Hepatocyte (in vitro differentiated cells): ENCODE results near the gene NPLOC4. TPM values are rescaled to one million over a fixed set of nuclear protein-coding genes. Genes with fewer than 3 reads are reported as not detected.

Experiments
- DNase-seq: peaks from one replicate; pipeline ENCODE4 v3.0.0-alpha.2; 2016; ENCODE audit warnings: low spot score
- H2AFZ ChIP-seq: fragments of 200-600 bp; sonication (generic); 2 replicates; pipeline ENCODE4 v1.6.0; 2016; ENCODE audit warnings: antibody characterized with exemption, mild to moderate bottlenecking
- H3K27ac ChIP-seq: fragments of 200-600 bp; sonication (generic); 2 replicates; pipeline ENCODE4 v1.5.1; 2016; ENCODE audit warnings: mild to moderate bottlenecking
- H3K27me3 ChIP-seq: fragments of 200-600 bp; sonication (generic); 2 replicates; pipeline ENCODE4 v1.6.1; 2016
- H3K36me3 ChIP-seq: fragments of 200-600 bp; sonication (generic); replicated peaks from 2 replicates; pipeline ENCODE4 v1.5.1; 2016; ENCODE audit warnings: low read depth; ENCODE audit not compliant: insufficient read depth
- H3K4me1 ChIP-seq: fragments of 200-600 bp; sonication (generic); 2 replicates; pipeline ENCODE4 v1.5.1; 2016; ENCODE audit warnings: mild to moderate bottlenecking, moderate library complexity; ENCODE audit not compliant: insufficient read depth
- H3K4me2 ChIP-seq: fragments of 200-600 bp; sonication (generic); 2 replicates; pipeline ENCODE4 v1.6.0; 2016
- H3K4me3 ChIP-seq: fragments of 200-600 bp; sonication (generic); 2 replicates; pipeline ENCODE4 v1.5.1; 2016; ENCODE audit warnings: mild to moderate bottlenecking
- H3K79me2 ChIP-seq: fragments of 200-600 bp; sonication (generic); 2 replicates; pipeline ENCODE4 v1.6.0; 2017; ENCODE audit warnings: mild to moderate bottlenecking
- H3K9me2 ChIP-seq: fragments of 200-600 bp; sonication (generic); replicated peaks from 2 replicates; pipeline ENCODE4 v1.6.0; 2017; ENCODE audit warnings: mild to moderate bottlenecking; ENCODE audit not compliant: insufficient read depth
- H3K9me3 ChIP-seq: fragments of 200-600 bp; sonication (generic); 2 replicates; pipeline ENCODE4 v1.5.1; 2016; ENCODE audit warnings: low read depth, mild to moderate bottlenecking
- H4K20me1 ChIP-seq: fragments of 200-600 bp; sonication (generic); 2 replicates; pipeline ENCODE4 v1.6.0; 2016; ENCODE audit warnings: mild to moderate bottlenecking; ENCODE audit not compliant: insufficient read depth, poor library complexity, severe bottlenecking
- EZH2 ChIP-seq: fragments of 200-600 bp; sonication (generic); IDR thresholded peaks from 2 replicates; pipeline ENCODE4 v1.6.1; 2016; ENCODE audit warnings: antibody characterized with exemption, mild to moderate bottlenecking, borderline replicate concordance
- EZH2phosphoT487 ChIP-seq: fragments of 200-600 bp; sonication (generic); IDR thresholded peaks from one replicate; pipeline ENCODE4 v1.6.1; 2018; ENCODE audit warnings: antibody characterized with exemption, mild to moderate bottlenecking, low read depth, moderate library complexity; ENCODE audit not compliant: unreplicated experiment, severe bottlenecking
- WGBS: methylation state at CpG from one replicate; pipeline ENCODE4 v1.1.6; 2016; ENCODE audit warnings: low lambda C conversion rate; ENCODE audit errors: missing lambda C conversion rate; 5-methylcytosine and 5-hydroxymethylcytosine counted together
- polyA plus RNA-seq: library from polyadenylated mRNA; unstranded; fragments of >200 nt; fragmentation: Nextera tagmentation; extraction: Ambion mirVana; gene quantifications from 2 replicates; pipeline ENCODE4 v1.2.1, GENCODE V29; 2016
- total RNA-seq: library from RNA; depleted of rRNA; stranded (reverse); fragments of >200 nt; gene quantifications from 2 replicates; pipeline ENCODE4 v1.2.3, GENCODE V29; 2014
- TF ChIP-seq, protein P1 (sequence below): fragments of 200-600 bp; sonication (generic); IDR thresholded peaks from 2 replicates; pipeline ENCODE4 v1.5.1; 2016; ENCODE audit warnings: antibody characterized with exemption, mild to moderate bottlenecking; ENCODE audit not compliant: poor library complexity

The NPLOC4 gene
- total and polyA plus RNA-seq, 2 experiments from 2014 or later, result 53.7 to 54.6 TPM

DNA sequence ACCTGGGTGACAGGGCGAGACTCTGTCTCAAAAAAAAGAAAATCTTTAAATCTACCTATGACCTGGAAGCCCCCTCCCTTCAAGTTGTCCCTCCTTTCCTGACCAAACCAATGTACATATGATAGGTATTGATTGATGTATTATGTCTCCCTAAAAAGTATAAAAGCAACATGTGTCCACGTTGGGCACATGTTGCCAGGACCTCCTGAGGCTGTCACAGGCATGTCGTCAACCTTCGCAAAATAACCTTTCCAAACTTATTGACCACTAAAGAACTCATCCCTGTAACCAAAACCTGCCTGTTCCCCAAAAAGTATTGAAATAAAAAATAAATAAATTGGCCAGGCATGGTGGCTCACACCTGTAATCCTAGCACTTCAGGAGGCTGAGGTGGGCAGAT is 25.1 kb upstream of the NPLOC4 start:
- no peaks in the 10 kb centered on the region for H4K20me1 ChIP-seq
- H3K4me2 ChIP-seq, result no peak overlapping the region
- H2AFZ ChIP-seq, result no peak overlapping the region
- no peaks in the 10 kb centered on the region for H3K9me3 ChIP-seq
- no peak overlapping the region for H3K4me3 ChIP-seq
- peaks cover 13% of the 10 kb centered on the region for H3K79me2 ChIP-seq
- DNase-seq, result no peak
- H3K36me3 ChIP-seq, result no peaks in the 10 kb centered on the region
- TF ChIP-seq, protein P1, sequence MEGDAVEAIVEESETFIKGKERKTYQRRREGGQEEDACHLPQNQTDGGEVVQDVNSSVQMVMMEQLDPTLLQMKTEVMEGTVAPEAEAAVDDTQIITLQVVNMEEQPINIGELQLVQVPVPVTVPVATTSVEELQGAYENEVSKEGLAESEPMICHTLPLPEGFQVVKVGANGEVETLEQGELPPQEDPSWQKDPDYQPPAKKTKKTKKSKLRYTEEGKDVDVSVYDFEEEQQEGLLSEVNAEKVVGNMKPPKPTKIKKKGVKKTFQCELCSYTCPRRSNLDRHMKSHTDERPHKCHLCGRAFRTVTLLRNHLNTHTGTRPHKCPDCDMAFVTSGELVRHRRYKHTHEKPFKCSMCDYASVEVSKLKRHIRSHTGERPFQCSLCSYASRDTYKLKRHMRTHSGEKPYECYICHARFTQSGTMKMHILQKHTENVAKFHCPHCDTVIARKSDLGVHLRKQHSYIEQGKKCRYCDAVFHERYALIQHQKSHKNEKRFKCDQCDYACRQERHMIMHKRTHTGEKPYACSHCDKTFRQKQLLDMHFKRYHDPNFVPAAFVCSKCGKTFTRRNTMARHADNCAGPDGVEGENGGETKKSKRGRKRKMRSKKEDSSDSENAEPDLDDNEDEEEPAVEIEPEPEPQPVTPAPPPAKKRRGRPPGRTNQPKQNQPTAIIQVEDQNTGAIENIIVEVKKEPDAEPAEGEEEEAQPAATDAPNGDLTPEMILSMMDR, result no peak
- TF ChIP-seq EZH2, result no peak
- TF ChIP-seq EZH2phosphoT487, result no peak
- no peak overlapping the region for H3K27ac ChIP-seq
- peaks cover 9% of the 10 kb centered on the region for H3K4me1 ChIP-seq
- no peaks in the 10 kb centered on the region for H3K27me3 ChIP-seq
- WGBS, result 92% methylated on average over 4 of the region's 4 CpGs
- H3K9me2 ChIP-seq, result no peaks in the 10 kb centered on the region

DNA sequence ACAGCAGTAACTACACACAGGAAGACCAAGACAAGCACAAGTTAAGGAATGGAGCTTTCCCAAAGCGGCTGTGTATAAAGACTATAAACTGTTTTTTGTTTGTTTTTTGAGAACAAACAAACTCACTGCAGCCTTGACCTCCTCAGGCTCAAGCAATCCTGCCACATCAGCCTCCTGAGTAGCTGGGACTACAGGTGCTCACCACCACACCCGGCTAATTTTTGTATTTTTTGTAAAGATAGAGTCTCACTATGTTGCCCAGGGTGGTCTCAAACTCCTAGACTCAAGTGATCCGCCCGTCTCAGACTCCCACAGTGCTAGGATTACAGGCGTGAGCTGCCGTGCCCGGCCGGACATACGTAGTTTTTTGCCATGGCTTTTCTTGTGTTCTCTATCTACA is 23.5 kb upstream of the NPLOC4 start:
- 96% methylated on average over 9 of the region's 9 CpGs for WGBS
- TF ChIP-seq EZH2phosphoT487, result no peak
- TF ChIP-seq, protein P1, result no peak
- no peak for TF ChIP-seq EZH2

DNA sequence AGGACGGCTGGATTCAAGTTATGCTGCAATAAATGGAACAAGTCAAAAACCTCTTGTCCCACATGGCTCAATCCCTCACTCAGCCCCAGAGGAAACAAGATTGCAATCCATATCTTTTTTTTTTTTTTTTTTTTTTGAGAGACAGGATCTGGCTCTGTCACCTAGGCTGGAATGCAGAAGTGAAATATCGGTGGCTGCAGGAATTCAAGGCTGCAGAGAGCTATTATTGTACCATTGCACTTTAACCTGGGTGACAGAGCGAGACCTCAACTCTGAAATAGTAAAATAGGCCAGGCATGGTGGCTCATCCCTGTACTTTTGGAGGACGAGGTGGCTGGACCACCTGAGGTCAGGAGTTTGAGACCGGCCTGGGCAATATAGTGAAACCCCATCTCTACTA is 22.1 kb upstream of the NPLOC4 start:
- Histone ChIP-seq H3K79me2 (no peaks in the 10 kb centered on the region), H3K4me1 (no peaks in the 10 kb centered on the region), H2AFZ (no peak overlapping the region), H3K4me2 (no peak overlapping the region), H4K20me1 (no peaks in the 10 kb centered on the region), H3K4me3 (no peak overlapping the region), H3K9me3 (no peaks in the 10 kb centered on the region), H3K27ac (no peak overlapping the region), H3K36me3 (no peaks in the 10 kb centered on the region), H3K9me2 (no peaks in the 10 kb centered on the region), H3K27me3 (no peaks in the 10 kb centered on the region)
- TF ChIP-seq EZH2 (no peak), EZH2phosphoT487 (no peak)
- TF ChIP-seq, protein P1, result no peak
- no peak for DNase-seq
- WGBS, result 87% methylated on average over 5 of the region's 5 CpGs

More for the DNA sequence above, 23.5 kb upstream of the NPLOC4 start:
- Histone ChIP-seq H3K27ac (no peak overlapping the region), H4K20me1 (no peaks in the 10 kb centered on the region), H3K27me3 (no peaks in the 10 kb centered on the region), H3K4me1 (peaks cover 4% of the 10 kb centered on the region), H2AFZ (no peak overlapping the region), H3K9me2 (no peaks in the 10 kb centered on the region), H3K36me3 (no peaks in the 10 kb centered on the region), H3K9me3 (no peaks in the 10 kb centered on the region), H3K79me2 (peaks cover 8% of the 10 kb centered on the region), H3K4me3 (no peak overlapping the region), H3K4me2 (no peak overlapping the region)
- no peak for DNase-seq

DNA sequence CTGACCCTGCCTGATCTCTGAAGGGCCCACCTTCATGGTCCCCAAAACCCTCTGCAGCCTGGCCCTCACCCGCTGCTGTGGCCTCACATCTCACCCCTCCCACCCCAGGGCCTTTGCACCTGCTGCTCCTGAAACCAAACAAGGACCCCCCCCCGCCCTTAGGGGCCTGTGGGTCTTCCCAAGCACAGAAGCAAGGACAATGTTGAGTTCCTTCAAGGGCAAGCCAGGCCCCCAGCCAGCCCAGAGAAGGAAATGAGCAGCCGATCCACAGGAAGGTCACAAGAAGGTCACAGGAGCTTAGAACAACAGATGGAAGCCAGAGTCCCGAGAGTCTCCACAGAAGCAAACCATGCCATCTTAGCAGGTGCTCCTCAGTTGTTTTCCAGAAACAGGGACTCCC is 19.9 kb upstream of the NPLOC4 start:
- H3K27ac ChIP-seq, result no peak overlapping the region
- TF ChIP-seq, protein P1, result no peak
- no peak for TF ChIP-seq EZH2phosphoT487
- no peak for TF ChIP-seq EZH2
- H3K4me3 ChIP-seq, result no peak overlapping the region
- H2AFZ ChIP-seq, result no peak overlapping the region
- H3K9me2 ChIP-seq, result no peaks in the 10 kb centered on the region
- no peak for DNase-seq
- H3K36me3 ChIP-seq, result no peaks in the 10 kb centered on the region
- WGBS, result 69% methylated on average over 4 of the region's 4 CpGs
- no peaks in the 10 kb centered on the region for H3K79me2 ChIP-seq
- no peaks in the 10 kb centered on the region for H4K20me1 ChIP-seq
- H3K27me3 ChIP-seq, result no peaks in the 10 kb centered on the region
- no peaks in the 10 kb centered on the region for H3K4me1 ChIP-seq
- H3K4me2 ChIP-seq, result no peak overlapping the region
- no peaks in the 10 kb centered on the region for H3K9me3 ChIP-seq
